SK-N-SH treated with all-trans-retinoic acid at 6 μM for 48 hours (cell line): ENCODE measurements around the gene ADAMTS9.

Source experiments
- ATAC-seq: fragments of 200-7000 bp; cut with Tn5 transposase; 3 replicates; pipeline ENCODE4 v1.9.1; 2020; ENCODE audit warnings: mild to moderate bottlenecking, moderate library complexity
- ARNTL ChIP-seq: fragments of 450-650 bp; formaldehyde crosslinking; IDR thresholded peaks from 2 replicates; pipeline ENCODE4 v1.5.0; 2020; ENCODE audit warnings: low read depth, mild to moderate bottlenecking, moderate library complexity, borderline replicate concordance
- CREB5 ChIP-seq: fragments of 250-450 bp; sonication (Bioruptor Pico); IDR thresholded peaks from 2 replicates; pipeline ENCODE4 v1.5.1; 2020; ENCODE audit warnings: low read depth, mild to moderate bottlenecking, moderate library complexity
- CSDC2 ChIP-seq: fragments of 250-450 bp; sonication (Bioruptor Pico); IDR thresholded peaks from 2 replicates; pipeline ENCODE4 v1.5.0; 2020; ENCODE audit warnings: mild to moderate bottlenecking, moderate library complexity
- ESRRG ChIP-seq: fragments of 250-450 bp; sonication (Bioruptor Pico); IDR thresholded peaks from 2 replicates; pipeline ENCODE4 v1.6.1; 2021; ENCODE audit warnings: mild to moderate bottlenecking
- GLIS3 ChIP-seq: fragments of 250-450 bp; sonication (Bioruptor Pico); IDR thresholded peaks from 2 replicates; pipeline ENCODE4 v1.5.0; 2020; ENCODE audit warnings: mild to moderate bottlenecking, moderate library complexity
- ISL1 ChIP-seq: fragments of 250-450 bp; sonication (Bioruptor Pico); IDR thresholded peaks from 2 replicates; pipeline ENCODE4 v2.1.2; 2022; ENCODE audit warnings: mild to moderate bottlenecking, moderate library complexity
- OSR1 ChIP-seq: fragments of 250-450 bp; sonication (Bioruptor Pico); IDR thresholded peaks from 2 replicates; pipeline ENCODE4 v1.8.0; 2022; ENCODE audit warnings: moderate library complexity, mild to moderate bottlenecking, inconsistent platforms
- POU6F1 ChIP-seq: fragments of 250-450 bp; sonication (Bioruptor Pico); IDR thresholded peaks from 2 replicates; pipeline ENCODE4 v1.8.0; 2021; ENCODE audit warnings: low read depth, mild to moderate bottlenecking, moderate library complexity, borderline replicate concordance
- PPARA ChIP-seq: fragments of 250-450 bp; sonication (Bioruptor Pico); IDR thresholded peaks from 2 replicates; pipeline ENCODE4 v1.5.0; 2020; ENCODE audit warnings: mild to moderate bottlenecking, borderline replicate concordance
- RARB ChIP-seq: fragments of 250-450 bp; sonication (Bioruptor Pico); IDR thresholded peaks from 2 replicates; pipeline ENCODE4 v1.8.0; 2021; ENCODE audit warnings: mild to moderate bottlenecking, moderate library complexity
- SNAI2 ChIP-seq: fragments of 250-450 bp; sonication (Bioruptor Pico); IDR thresholded peaks from 2 replicates; pipeline ENCODE4 v1.5.0; 2020; ENCODE audit warnings: mild to moderate bottlenecking, moderate library complexity
- TCF4 ChIP-seq: fragments of 250-450 bp; sonication (Bioruptor Pico); IDR thresholded peaks from 2 replicates; pipeline ENCODE4 v1.8.0; 2021; ENCODE audit warnings: mild to moderate bottlenecking, moderate library complexity, borderline replicate concordance
- TOX ChIP-seq: fragments of 250-450 bp; sonication (Bioruptor Pico); IDR thresholded peaks from 2 replicates; pipeline ENCODE4 v1.8.0; 2021; ENCODE audit warnings: mild to moderate bottlenecking, moderate library complexity, borderline replicate concordance
- ZC3H10 ChIP-seq: fragments of 250-450 bp; sonication (Bioruptor Pico); IDR thresholded peaks from 2 replicates; pipeline ENCODE4 v1.5.1; 2021; ENCODE audit warnings: mild to moderate bottlenecking, moderate library complexity
- ZFP3 ChIP-seq: fragments of 250-450 bp; sonication (Bioruptor Pico); IDR thresholded peaks from 2 replicates; pipeline ENCODE4 v1.5.0; 2020; ENCODE audit warnings: mild to moderate bottlenecking, moderate library complexity
- ZFP30 ChIP-seq: fragments of 450-650 bp; formaldehyde crosslinking; IDR thresholded peaks from 2 replicates; pipeline ENCODE4 v1.5.0; 2022; ENCODE audit warnings: mild to moderate bottlenecking, moderate library complexity
- ZNF565 ChIP-seq: fragments of 450-650 bp; formaldehyde crosslinking; conservative IDR thresholded peaks from 2 replicates; pipeline ENCODE4 v1.5.0; 2020; ENCODE audit warnings: low read depth, mild to moderate bottlenecking, moderate library complexity
- ZNF70 ChIP-seq: fragments of 450-650 bp; formaldehyde crosslinking; IDR thresholded peaks from 2 replicates; pipeline ENCODE4 v1.5.0; 2020; ENCODE audit warnings: mild to moderate bottlenecking, moderate library complexity
- ZNF8 ChIP-seq: fragments of 450-650 bp; formaldehyde crosslinking; IDR thresholded peaks from 2 replicates; pipeline ENCODE4 v1.5.0; 2020; ENCODE audit warnings: mild to moderate bottlenecking, moderate library complexity
- TF ChIP-seq, protein P1 (sequence below): fragments of 250-450 bp; sonication (Bioruptor Pico); IDR thresholded peaks from 2 replicates; pipeline ENCODE4 v1.8.0; 2020; ENCODE audit warnings: mild to moderate bottlenecking, moderate library complexity, borderline replicate concordance
- TF ChIP-seq, protein P2 (sequence below): fragments of 250-450 bp; sonication (Bioruptor Pico); IDR thresholded peaks from 2 replicates; pipeline ENCODE4 v1.5.0; 2020; ENCODE audit warnings: mild to moderate bottlenecking, moderate library complexity

Gene ADAMTS9

DNA sequence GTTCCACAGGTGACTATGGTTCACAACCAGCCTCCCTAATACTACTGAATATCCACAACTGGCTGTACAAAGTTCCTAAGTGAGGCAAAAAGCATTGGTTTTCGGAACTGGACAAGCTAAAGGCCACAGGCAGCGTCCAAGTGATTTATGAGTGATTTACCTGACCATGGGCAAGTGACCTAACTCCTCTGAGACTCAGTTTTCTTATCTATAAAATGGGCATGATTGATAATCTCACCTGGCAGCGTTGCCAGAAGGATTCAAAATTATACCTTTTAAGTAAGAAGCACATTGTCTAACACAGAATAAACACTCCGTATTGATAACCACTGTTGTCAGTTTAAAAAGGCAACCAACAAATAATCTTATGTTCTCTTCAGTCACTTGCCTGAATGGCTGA, 29.8 kb downstream of the ADAMTS9 start:
- TF ChIP-seq, protein P1, sequence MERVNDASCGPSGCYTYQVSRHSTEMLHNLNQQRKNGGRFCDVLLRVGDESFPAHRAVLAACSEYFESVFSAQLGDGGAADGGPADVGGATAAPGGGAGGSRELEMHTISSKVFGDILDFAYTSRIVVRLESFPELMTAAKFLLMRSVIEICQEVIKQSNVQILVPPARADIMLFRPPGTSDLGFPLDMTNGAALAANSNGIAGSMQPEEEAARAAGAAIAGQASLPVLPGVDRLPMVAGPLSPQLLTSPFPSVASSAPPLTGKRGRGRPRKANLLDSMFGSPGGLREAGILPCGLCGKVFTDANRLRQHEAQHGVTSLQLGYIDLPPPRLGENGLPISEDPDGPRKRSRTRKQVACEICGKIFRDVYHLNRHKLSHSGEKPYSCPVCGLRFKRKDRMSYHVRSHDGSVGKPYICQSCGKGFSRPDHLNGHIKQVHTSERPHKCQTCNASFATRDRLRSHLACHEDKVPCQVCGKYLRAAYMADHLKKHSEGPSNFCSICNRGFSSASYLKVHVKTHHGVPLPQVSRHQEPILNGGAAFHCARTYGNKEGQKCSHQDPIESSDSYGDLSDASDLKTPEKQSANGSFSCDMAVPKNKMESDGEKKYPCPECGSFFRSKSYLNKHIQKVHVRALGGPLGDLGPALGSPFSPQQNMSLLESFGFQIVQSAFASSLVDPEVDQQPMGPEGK: no peak
- TF ChIP-seq PPARA (CRISPR knock-in tag) (no peak), CREB5 (CRISPR knock-in tag) (no peak), ISL1 (no peak), ZFP30 (no peak), ZNF70 (CRISPR knock-in tag) (no peak), CSDC2 (CRISPR knock-in tag) (no peak), GLIS3 (CRISPR knock-in tag) (no peak), ZNF565 (no peak), ARNTL (CRISPR knock-in tag) (no peak), TOX (CRISPR knock-in tag) (no peak), RARB (CRISPR knock-in tag) (no peak), POU6F1 (CRISPR knock-in tag) (no peak), SNAI2 (CRISPR knock-in tag) (no peak), TCF4 (no peak)
- TF ChIP-seq, all 23 proteins: peak for 0
- ATAC-seq: no peak

DNA sequence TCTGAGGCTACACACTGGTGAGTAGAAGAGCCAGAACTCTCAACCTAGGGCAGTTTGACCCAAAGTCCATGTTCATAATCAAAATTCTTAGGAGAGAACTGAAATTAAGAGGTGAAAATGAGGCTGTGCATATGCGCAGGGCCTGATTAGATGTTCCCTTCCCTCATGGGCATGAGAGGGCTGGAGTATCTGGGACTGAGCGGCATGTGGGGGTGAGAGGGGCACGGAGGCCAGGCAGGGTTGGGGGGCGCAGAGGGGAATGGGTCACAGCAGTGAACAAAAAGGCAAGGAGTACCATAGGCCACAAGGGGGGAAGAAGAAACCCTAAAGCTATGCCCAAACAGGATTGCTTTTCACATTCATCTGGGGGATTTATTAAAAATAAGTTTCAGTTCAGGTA, 31.3 kb downstream of the ADAMTS9 start:
- TF ChIP-seq ZC3H10 (CRISPR knock-in tag): no peak
- TF ChIP-seq, protein P2, sequence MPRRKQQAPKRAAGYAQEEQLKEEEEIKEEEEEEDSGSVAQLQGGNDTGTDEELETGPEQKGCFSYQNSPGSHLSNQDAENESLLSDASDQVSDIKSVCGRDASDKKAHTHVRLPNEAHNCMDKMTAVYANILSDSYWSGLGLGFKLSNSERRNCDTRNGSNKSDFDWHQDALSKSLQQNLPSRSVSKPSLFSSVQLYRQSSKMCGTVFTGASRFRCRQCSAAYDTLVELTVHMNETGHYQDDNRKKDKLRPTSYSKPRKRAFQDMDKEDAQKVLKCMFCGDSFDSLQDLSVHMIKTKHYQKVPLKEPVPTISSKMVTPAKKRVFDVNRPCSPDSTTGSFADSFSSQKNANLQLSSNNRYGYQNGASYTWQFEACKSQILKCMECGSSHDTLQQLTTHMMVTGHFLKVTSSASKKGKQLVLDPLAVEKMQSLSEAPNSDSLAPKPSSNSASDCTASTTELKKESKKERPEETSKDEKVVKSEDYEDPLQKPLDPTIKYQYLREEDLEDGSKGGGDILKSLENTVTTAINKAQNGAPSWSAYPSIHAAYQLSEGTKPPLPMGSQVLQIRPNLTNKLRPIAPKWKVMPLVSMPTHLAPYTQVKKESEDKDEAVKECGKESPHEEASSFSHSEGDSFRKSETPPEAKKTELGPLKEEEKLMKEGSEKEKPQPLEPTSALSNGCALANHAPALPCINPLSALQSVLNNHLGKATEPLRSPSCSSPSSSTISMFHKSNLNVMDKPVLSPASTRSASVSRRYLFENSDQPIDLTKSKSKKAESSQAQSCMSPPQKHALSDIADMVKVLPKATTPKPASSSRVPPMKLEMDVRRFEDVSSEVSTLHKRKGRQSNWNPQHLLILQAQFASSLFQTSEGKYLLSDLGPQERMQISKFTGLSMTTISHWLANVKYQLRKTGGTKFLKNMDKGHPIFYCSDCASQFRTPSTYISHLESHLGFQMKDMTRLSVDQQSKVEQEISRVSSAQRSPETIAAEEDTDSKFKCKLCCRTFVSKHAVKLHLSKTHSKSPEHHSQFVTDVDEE: no peak
- no peak for TF ChIP-seq POU6F1 (CRISPR knock-in tag)
- no peak for TF ChIP-seq CSDC2 (CRISPR knock-in tag)
- no peak for TF ChIP-seq ARNTL (CRISPR knock-in tag)
- ATAC-seq: no peak

GRCh38 chr3:64655160-64655559, 32.6 kb downstream of the ADAMTS9 start:
- no peak for ATAC-seq
- TF ChIP-seq, protein P1: no peak
- no peak for TF ChIP-seq TOX (CRISPR knock-in tag)
- TF ChIP-seq TCF4: no peak
- TF ChIP-seq ARNTL (CRISPR knock-in tag): no peak
- no peak for TF ChIP-seq RARB (CRISPR knock-in tag)
- no peak for TF ChIP-seq ZFP3 (CRISPR knock-in tag)
- TF ChIP-seq GLIS3 (CRISPR knock-in tag): no peak
- TF ChIP-seq POU6F1 (CRISPR knock-in tag): no peak
- no peak for TF ChIP-seq OSR1 (CRISPR knock-in tag)
- no peak for TF ChIP-seq PPARA (CRISPR knock-in tag)
- TF ChIP-seq, protein P2: no peak
- no peak for TF ChIP-seq ESRRG
- TF ChIP-seq CSDC2 (CRISPR knock-in tag): no peak
- no peak for TF ChIP-seq ZNF8 (CRISPR knock-in tag)
- no peak for TF ChIP-seq ZFP30
- no peak for TF ChIP-seq SNAI2 (CRISPR knock-in tag)
